ENCODE data around the gene LCA5L. TPM values are rescaled to one million over a fixed set of nuclear protein-coding genes. Genes with fewer than 3 reads are reported as not detected.

Gene LCA5L
- total RNA-seq, 1 donor from 2014 or later, result 0.26 TPM

DNA sequence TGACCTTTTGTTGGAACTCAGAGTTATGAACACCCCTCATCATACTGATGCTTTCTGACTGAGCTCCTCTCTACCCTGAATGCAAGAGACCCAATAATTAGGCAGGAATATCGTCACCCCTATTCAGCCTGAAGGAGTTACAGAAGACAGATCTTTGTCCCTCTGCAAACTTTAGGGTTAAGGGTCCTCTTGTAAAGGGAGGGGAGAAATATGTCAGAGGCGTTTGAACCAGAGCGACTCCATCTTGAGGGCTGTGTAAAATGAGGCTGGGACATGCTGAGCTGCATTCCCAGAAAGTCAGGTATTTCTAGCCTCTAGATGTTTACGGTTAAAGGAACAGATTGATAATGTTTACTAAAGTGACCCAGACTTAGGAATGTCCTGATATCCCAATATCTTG is 86.2 kb downstream of the LCA5L start:
- no peak for DNase-seq (ENCODE audit: low read depth in 2 of 2)

Other genes with a start within 250 kb of the LCA5L start
- gene BRWD1, start 132.1 kb downstream of the LCA5L start, total RNA-seq, result 34.3 and 50.7 TPM in 2 replicates
- 171 and 216 TPM in 2 replicates for gene HMGN1, start 96.7 kb downstream of the LCA5L start, total RNA-seq
- 0.13 and 0.51 TPM in 2 replicates for gene SH3BGR, start 6.2 kb upstream of the LCA5L start, total RNA-seq
- gene B3GALT5, start 167.2 kb upstream of the LCA5L start, total RNA-seq, result not detected in 2 replicates